ENCODE results near the gene GAPDH.

GRCh38 chr12:6536894-6537579, 2.7 kb downstream of the GAPDH start:
- no peak for TF ChIP-seq CTCF (IDR thresholded peaks at IDR 0.05)
- no peak for TF ChIP-seq POLR2A (IDR thresholded peaks at IDR 0.05)

All from thyroid gland (tissue), 4 donors.